Liver (tissue), 9 donors: ENCODE results near the gene ERP44. TPM values are rescaled to one million over a fixed set of nuclear protein-coding genes. Genes with fewer than 3 reads are reported as not detected.

Experiments used
- DNase-seq: peaks from one replicate; pipeline ENCODE4 v3.0.0-alpha.2; 2017; ENCODE audit warnings: low spot score
- H3K27ac ChIP-seq, 2 donors: one replicate each; pipeline ENCODE4 v1.7.0; 2013; ENCODE audit warnings: inconsistent platforms in 2 of 2, low read length in 2 of 2, control low read depth in 1 of 2, low read depth in 1 of 2, mild to moderate bottlenecking in 1 of 2
- H3K27me3 ChIP-seq, 4 donors: one replicate each; pipeline versions ENCODE4 v1.6.1 to v1.7.0; 2013; ENCODE audit warnings: low read length in 3 of 4, inconsistent platforms in 1 of 4, mild to moderate bottlenecking in 1 of 4, moderate library complexity in 1 of 4; ENCODE audit not compliant: control insufficient read depth in 4 of 4, insufficient read depth in 4 of 4
- H3K36me3 ChIP-seq, 4 donors: one replicate each; pipeline versions ENCODE4 v1.6.1 to v1.7.0; 2013; ENCODE audit warnings: low read length in 3 of 4, mild to moderate bottlenecking in 3 of 4, low read depth in 1 of 4, moderate library complexity in 1 of 4; ENCODE audit not compliant: control insufficient read depth in 4 of 4, insufficient read depth in 3 of 4
- H3K4me1 ChIP-seq, 4 donors: one replicate each; pipeline versions ENCODE4 v1.6.1 to v1.7.0; 2013; ENCODE audit warnings: low read length in 3 of 4, mild to moderate bottlenecking in 3 of 4, moderate library complexity in 1 of 4; ENCODE audit not compliant: control insufficient read depth in 4 of 4, insufficient read depth in 4 of 4
- H3K4me3 ChIP-seq, 3 donors: one replicate each; pipeline versions ENCODE4 v1.6.1 to v1.7.0; 2013; ENCODE audit warnings: low read length in 3 of 3, control low read depth in 1 of 3, low read depth in 1 of 3, mild to moderate bottlenecking in 1 of 3
- H3K9ac ChIP-seq, 2 donors: one replicate each; pipeline ENCODE4 v1.7.0; 2013; ENCODE audit warnings: low read length in 2 of 2, mild to moderate bottlenecking in 2 of 2, moderate library complexity in 2 of 2, control low read depth in 1 of 2, low read depth in 1 of 2
- H3K9me3 ChIP-seq, 4 donors: one replicate each; pipeline versions ENCODE4 v1.6.1 to v1.7.0; 2013; ENCODE audit warnings: low read length in 3 of 4; ENCODE audit not compliant: control insufficient read depth in 4 of 4
- ATF3 ChIP-seq: IDR thresholded peaks from 2 replicates; pipeline ENCODE4 v1.6.1; 2016; ENCODE audit warnings: antibody characterized with exemption
- CTCF ChIP-seq: fragments of 150-350 bp; IDR thresholded peaks from 2 replicates; pipeline ENCODE4 v1.5.1; 2017; ENCODE audit warnings: improper control_type of control experiment, low read depth, low read length; ENCODE audit not compliant: missing input control
- EGR1 ChIP-seq, 2 donors: IDR thresholded peaks; 2 replicates each; pipeline ENCODE4 v1.6.1; 2016 to 2018; ENCODE audit warnings: antibody characterized with exemption in 2 of 2, low read depth in 2 of 2
- FOXA1 ChIP-seq: IDR thresholded peaks from 2 replicates; pipeline ENCODE4 v1.6.1; 2016; ENCODE audit warnings: antibody characterized with exemption
- FOXA2 ChIP-seq: IDR thresholded peaks from 2 replicates; pipeline ENCODE4 v1.6.1; 2016; ENCODE audit warnings: antibody characterized with exemption
- GABPA ChIP-seq, 2 donors: IDR thresholded peaks in 1 of 2; conservative IDR thresholded peaks in 1 of 2; 2 replicates each; pipeline ENCODE4 v1.6.1; 2016; ENCODE audit warnings: antibody characterized with exemption in 2 of 2, mild to moderate bottlenecking in 1 of 2, moderate library complexity in 1 of 2
- HNF4A ChIP-seq, 2 donors: conservative IDR thresholded peaks; 2 replicates each; pipeline ENCODE4 v1.6.1; 2016; ENCODE audit warnings: antibody characterized with exemption in 2 of 2, mild to moderate bottlenecking in 2 of 2
- HNF4G ChIP-seq: IDR thresholded peaks from 2 replicates; pipeline ENCODE4 v1.6.1; 2016; ENCODE audit warnings: antibody characterized with exemption
- MAX ChIP-seq: IDR thresholded peaks from 2 replicates; pipeline ENCODE4 v1.6.1; 2016; ENCODE audit warnings: antibody characterized with exemption
- NR2F2 ChIP-seq: IDR thresholded peaks from 2 replicates; pipeline ENCODE4 v1.6.1; 2016; ENCODE audit warnings: antibody characterized with exemption
- RAD21 ChIP-seq, 2 donors: IDR thresholded peaks; 2 replicates each; pipeline ENCODE4 v1.6.1; 2016; ENCODE audit warnings: antibody characterized with exemption in 2 of 2, mild to moderate bottlenecking in 2 of 2
- RXRA ChIP-seq, 2 donors: IDR thresholded peaks; 2 replicates each; pipeline ENCODE4 v1.6.1; 2017 to 2018; ENCODE audit warnings: antibody characterized with exemption in 2 of 2, mild to moderate bottlenecking in 1 of 2
- SP1 ChIP-seq: IDR thresholded peaks from 2 replicates; pipeline ENCODE4 v1.6.1; 2018; ENCODE audit warnings: antibody characterized with exemption, mild to moderate bottlenecking
- TAF1 ChIP-seq: conservative IDR thresholded peaks from 2 replicates; pipeline ENCODE4 v1.6.1; 2016; ENCODE audit warnings: antibody characterized with exemption, mild to moderate bottlenecking
- ZBTB33 ChIP-seq: IDR thresholded peaks from 2 replicates; pipeline ENCODE4 v1.6.1; 2016; ENCODE audit warnings: antibody characterized with exemption
- WGBS: extraction: QIAGEN DNeasy Blood & Tissue Kit; methylation state at CpG from one replicate; pipeline ENCODE4 v1.1.7; 2013; 5-methylcytosine and 5-hydroxymethylcytosine counted together
- polyA plus RNA-seq, 2 donors: library from polyadenylated mRNA; stranded (reverse) in 1 of 2; unstranded in 1 of 2; fragments of 200-250 nt in 1 of 2; fragments of >200 nt in 1 of 2; fragmentation: Nextera tagmentation in 1 of 2; extraction: Ambion mirVana in 1 of 2; gene quantifications; one replicate each; pipeline versions ENCODE4 v1.2.1 to v1.2.3, GENCODE V29; 2013 to 2015
- total RNA-seq, 2 donors: library from RNA; depleted of rRNA; stranded (reverse); fragments of >200 nt; gene quantifications; one replicate each; pipeline ENCODE4 v1.2.3, GENCODE V29; 2014
- donor health status: healthy.
- donor health status: healthy.
- donor health status: healthy.
- donor health status: healthy.
- donor health status: healthy.

ERP44 gene
- total and polyA plus RNA-seq, 4 donors: 13.0 to 26.8 (median 19.3) TPM

GRCh38 chr9:100131875-100132430 lies 33.2 kb upstream of the ERP44 start:
- Histone ChIP-seq H3K27me3 (no peaks in the 10 kb centered on the region), H3K9me3 (no peaks in the 10 kb centered on the region), H3K4me1 (no peaks in the 10 kb centered on the region), H3K9ac (no peak overlapping the region), H3K36me3 (peaks cover 0 to 2% (median under 1%) of the 10 kb centered on the region in 4 donors), H3K4me3 (no peak overlapping the region), H3K27ac (no peak overlapping the region)
- 97% methylated on average over 3 of the region's 3 CpGs for WGBS
- TF ChIP-seq HNF4A (conservative IDR thresholded peaks at IDR 0.05): no peak
- TF ChIP-seq HNF4G: no peak
- TF ChIP-seq EGR1 (IDR thresholded peaks at IDR 0.05; ENCODE audit: low read depth in 2 of 2): no peak
- TF ChIP-seq FOXA1: no peak
- TF ChIP-seq MAX: no peak
- TF ChIP-seq NR2F2: no peak
- no peak for TF ChIP-seq RXRA (IDR thresholded peaks at IDR 0.05)
- no peak for TF ChIP-seq SP1
- no peak for TF ChIP-seq CTCF
- TF ChIP-seq GABPA (IDR thresholded peaks at IDR 0.05 in 1 of 2, conservative IDR thresholded peaks at IDR 0.05 in 1 of 2): no peak
- no peak for TF ChIP-seq ATF3
- no peak for TF ChIP-seq RAD21 (IDR thresholded peaks at IDR 0.05)
- TF ChIP-seq TAF1: no peak
- no peak for DNase-seq

GRCh38 chr9:100131216-100131615 lies 32.4 kb upstream of the ERP44 start:
- Histone ChIP-seq H3K4me3 (no peak overlapping the region), H3K27me3 (no peaks in the 10 kb centered on the region), H3K27ac (no peak overlapping the region), H3K36me3 (peaks cover 0 to 2% (median 2%) of the 10 kb centered on the region in 4 donors), H3K9ac (no peak overlapping the region), H3K4me1 (no peaks in the 10 kb centered on the region), H3K9me3 (no peaks in the 10 kb centered on the region)
- WGBS: 93% methylated on average over 1 of the region's 1 CpG
- no peak for DNase-seq
- TF ChIP-seq RXRA (IDR thresholded peaks at IDR 0.05) (no peak), FOXA1 (no peak), FOXA2 (no peak), EGR1 (IDR thresholded peaks at IDR 0.05; ENCODE audit: low read depth in 2 of 2) (no peak)

GRCh38 chr9:100129772-100130171 lies 31.0 kb upstream of the ERP44 start:
- peaks cover 0 to 2% (median 2%) of the 10 kb centered on the region in 4 donors for H3K36me3 ChIP-seq
- H3K27ac ChIP-seq: no peak overlapping the region

More at GRCh38 chr9:100129772-100130171, 31.0 kb upstream of the ERP44 start:
- TF ChIP-seq ZBTB33: no peak
- no peak for TF ChIP-seq CTCF
- no peak overlapping the region for H3K4me3 ChIP-seq
- no peaks in the 10 kb centered on the region for H3K27me3 ChIP-seq
- DNase-seq: no peak
- no peaks in the 10 kb centered on the region for H3K9me3 ChIP-seq
- H3K9ac ChIP-seq: no peak overlapping the region
- H3K4me1 ChIP-seq: no peaks in the 10 kb centered on the region
